Endometrium (tissue), 2 donors: ENCODE results near the gene NRG3.

Source experiments
- FAIRE-seq: peaks from 2 replicates; lab custom pipeline; 2012; peaks lifted over from hg19 to GRCh38; lab: Jason Lieb, UNC
- donor health status: control.
- donor health status: control.

NRG3 gene

DNA sequence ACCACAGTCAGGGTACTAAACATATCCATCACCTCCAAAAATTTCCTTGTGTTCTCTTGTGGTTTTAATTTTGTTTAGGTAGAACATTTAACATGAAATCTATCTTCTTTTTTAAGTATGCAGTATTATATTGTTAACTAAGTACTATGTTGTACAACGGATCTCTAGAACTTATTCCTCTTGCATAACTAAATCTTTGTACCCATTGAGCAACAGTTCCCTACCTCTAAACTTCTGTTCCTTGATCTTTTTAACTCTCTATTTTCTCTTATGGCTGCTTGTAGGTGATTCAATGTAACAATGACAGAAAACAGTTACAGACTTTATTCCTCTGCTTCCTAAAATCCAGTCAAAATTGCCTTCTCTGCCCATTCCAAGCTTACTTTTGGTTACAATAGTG, 9.9 kb downstream of the NRG3 start:
- no peak for FAIRE-seq

DNA sequence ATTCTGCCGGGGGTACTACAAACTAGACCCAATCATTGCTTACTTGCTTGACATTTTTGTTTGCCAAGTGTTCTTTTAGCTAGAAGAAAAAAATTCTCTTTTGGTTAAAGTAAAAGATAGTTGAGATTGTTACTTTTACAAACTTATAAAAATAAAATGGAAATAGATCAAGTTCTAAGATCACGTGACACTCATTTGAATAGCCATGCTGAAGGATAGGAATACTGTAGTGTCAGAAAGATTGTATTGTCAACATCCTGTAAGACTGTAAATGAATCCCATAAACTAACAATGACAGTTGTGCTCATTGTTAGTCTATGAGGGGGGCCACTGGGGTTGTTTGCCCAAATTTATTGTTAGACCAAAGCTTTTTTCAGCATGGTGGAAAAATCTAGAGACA, 10.5 kb downstream of the NRG3 start:
- FAIRE-seq: no peak

DNA sequence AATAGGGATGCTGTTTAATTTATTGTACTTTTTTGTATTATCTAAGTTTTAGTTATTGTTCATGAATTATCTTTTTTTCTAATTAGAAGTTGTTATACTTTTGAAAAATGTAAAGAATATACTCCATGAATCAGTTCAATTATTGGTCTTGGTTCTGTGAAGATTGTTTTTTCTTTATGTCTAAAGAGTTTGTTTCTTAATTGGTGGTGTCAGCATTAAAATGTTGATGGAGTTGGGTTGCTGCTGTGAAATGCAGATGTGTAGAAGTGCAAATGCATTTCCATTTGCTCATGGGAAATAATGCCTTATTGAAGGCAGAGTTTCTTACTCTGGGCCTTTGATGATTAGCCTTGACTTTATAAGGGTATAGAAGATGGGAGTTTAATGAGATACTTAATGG, 11.9 kb downstream of the NRG3 start:
- FAIRE-seq: peak; percentile 29

DNA sequence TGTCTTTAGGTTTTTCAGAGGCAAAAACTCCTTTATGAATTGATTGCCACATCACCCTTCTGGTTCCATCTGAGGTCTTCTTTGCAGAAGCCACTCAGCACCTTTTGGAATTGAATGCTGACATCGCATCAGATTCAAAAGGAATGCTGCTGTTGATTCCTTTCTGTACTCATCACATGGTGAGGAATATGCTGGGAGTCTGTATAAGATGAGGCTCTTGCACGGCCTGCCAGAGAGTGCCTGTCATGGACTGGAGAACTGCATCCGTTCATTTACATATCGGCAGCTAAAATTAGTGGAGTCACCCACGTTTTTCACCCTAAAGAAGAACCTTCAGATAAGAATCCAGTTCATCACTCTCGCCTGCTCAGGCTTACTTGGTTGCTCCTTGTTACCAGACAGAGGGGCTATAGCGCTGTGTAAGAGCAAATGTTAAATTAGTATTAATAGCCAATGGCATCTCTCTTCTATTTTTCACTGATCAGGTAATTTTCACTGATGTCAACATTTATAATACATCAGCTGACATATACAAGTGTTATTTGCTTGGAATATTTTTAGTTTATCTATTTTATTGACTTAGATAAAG, 14.3 kb downstream of the NRG3 start:
- no peak for FAIRE-seq

DNA sequence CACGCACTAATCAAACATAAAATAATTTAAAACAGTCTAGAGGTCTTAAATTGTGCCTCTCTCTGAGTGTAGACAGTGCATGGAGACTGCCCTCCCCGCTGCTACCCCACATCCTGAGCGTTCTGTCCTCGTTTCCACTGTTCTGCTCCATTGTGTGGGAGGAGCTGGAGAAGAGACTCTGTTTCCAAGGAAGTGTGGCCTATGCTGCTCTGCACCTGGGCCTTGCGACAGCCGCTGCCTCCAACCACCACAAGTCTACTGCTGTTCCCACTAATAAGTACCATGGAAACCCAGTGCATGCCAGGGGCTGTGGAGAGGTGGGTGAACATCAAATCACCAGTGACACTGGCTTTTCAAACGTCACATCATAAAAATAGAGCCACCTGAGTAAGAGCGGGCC, 19.6 kb downstream of the NRG3 start:
- no peak for FAIRE-seq

DNA sequence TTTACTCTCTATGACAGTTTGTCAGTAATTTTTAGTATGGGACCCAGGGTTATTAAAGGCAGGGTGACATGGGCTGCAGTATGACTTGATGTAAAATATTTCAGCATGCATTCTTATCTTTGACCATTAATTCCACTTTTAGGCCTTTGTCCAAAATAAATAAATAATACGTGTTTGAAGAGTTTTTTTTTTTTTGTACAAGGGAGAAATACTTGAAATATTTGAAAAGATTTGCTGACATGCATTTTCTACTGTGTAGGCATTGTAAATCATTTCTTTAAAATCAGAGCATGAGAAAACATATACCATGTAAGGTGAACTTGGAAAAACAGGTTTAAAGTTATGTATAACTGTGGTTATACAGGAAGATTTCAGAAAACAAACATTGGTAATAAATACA, 23.5 kb downstream of the NRG3 start:
- FAIRE-seq: no peak

DNA sequence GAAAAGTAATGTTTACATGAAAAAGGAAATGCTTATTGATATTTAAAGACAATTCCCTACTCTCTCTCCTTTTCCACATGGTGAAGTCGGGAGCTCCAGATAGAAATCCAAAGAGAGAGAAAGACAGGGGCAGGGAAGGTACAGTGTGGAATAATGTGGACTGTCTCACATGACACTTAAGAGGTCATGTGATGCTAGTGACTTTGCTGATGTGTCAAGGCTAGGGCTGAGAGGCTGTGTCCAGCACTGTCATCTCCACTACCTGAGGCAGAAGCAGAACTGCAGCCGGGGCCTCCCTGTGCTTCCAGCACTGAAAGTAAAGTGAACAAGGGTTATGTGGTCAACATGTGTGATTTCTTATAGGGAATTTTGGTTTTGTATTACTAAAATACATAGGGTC, 26.0 kb downstream of the NRG3 start:
- no peak for FAIRE-seq

DNA sequence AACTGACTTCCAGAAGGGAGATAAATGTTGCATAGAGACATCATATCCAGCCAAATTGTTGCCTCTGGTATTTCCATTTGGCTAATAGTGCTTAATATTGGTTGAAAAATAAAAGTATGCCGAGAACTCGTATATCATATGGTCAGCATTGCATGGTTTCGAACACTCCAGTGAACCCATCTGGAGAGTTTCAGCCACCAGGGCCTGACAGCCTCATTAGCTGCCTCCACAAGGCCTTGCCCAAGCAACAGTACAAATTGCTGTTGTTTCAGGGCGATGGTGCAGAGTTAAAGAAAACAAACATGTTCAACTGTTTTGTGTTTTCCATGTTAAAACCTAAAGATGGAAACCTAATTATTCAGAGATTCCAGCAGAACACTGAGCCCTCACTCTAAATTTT, 28.5 kb downstream of the NRG3 start:
- no peak for FAIRE-seq

DNA sequence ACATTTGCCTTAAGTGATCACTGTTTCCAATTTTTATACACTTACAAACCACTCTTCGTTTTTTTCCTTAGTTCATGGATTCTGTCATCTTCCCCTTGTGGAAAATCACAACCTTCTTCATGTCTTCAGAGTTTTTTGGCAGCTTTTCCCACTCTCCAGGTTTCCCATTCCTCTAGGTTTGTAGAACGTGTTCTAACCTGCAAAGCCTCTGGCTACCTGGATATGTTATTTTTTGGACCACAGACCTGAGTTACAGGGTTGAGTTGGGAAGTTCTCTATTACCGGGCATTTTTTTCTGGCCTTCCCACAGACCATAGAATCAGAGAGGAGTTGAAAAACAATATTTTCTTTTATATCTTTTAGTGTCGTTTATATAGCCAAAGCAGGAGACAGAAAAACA, 30.2 kb downstream of the NRG3 start:
- no peak for FAIRE-seq

DNA sequence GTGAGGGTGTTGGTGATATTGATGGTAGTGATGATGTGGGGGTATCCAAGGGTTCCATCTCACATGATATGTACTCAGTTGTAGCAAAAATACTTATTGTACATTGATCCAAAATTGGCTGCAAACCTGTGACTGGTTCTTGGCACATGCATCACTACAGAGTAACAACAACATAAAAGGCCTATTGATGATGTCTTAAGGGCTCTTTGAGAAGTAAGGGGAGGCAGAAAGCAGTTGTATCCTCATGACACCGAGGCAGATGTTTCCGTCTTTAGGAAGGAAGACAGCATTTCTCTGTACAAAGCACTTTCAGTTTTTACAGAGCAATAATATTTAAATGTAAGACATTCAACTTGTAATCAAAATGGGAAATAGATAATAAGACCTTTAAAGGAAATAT, 34.5 kb downstream of the NRG3 start:
- FAIRE-seq: no peak

DNA sequence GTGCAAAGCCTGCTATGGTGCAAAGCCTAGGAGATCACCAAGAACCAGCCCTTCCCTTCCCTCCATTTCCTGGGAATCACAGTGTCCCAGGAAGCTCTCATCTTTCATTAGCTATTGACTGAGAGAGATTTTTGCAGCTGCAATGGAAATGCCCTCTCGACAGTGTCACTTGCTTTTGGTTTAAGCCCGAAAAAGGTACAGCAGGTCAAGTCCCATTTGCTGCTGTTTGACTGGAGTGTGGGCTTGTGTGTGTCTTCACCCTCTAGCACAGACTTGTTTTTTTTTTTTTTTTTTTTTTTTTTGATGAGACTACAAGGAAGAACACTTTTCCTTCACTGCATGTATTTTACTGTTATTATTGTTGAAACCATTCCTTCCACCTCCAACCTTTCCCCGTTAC, 36.3 kb downstream of the NRG3 start:
- FAIRE-seq: no peak

DNA sequence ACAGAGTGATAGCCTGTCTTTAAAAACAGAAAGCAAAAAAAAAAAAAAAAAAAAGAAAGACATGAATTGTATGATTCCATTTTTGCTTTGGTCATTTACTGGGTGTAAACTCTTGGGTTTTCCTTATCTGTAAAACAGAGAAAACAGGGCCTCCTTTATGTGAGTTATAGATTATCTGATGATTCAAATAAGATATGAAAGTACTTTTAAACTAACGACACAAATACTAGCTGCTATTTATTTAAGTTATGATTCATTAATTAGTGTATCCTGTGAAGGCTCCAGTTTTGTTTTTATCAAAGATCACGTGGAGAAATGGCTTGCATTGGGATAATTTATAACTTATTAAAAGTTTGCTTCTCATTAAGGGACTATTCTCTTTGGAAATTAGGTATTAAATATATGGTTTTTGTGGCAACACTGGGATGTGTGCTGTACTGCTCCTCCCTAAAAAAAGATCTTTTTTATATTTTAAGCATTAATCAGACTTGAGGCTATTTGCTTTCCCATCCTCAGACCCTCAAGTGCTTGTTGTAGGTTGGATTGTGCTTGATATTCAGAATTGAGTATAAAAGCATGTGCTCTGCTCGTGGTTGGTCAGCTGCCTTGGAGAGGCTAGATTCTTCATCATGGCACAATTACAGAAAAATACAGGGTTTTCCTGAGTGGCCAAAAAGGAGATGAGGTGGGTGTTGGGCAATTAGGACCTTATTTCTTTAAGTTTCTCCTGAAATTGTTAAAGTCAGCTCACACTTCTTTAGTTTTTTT, 39.9 kb downstream of the NRG3 start:
- no peak for FAIRE-seq

DNA sequence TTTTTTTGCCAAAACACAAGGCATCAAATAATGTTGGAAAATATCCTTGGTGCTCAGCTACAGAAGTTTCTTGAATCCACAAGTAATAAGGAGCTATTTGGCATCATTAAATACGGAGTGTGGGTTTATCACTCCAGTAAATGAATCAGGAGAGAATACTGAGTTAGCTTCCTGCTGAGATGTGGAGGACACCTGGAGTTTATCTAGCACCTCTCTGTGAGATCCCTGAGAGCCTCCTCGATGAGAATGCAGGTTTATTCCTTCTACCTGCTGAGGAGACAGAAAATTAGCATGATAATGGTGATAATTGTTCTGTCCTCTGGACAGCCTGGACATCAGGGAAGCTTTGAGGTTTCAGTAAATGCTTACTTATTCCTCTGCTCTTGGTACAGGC, 40.5 kb downstream of the NRG3 start:
- no peak for FAIRE-seq

DNA sequence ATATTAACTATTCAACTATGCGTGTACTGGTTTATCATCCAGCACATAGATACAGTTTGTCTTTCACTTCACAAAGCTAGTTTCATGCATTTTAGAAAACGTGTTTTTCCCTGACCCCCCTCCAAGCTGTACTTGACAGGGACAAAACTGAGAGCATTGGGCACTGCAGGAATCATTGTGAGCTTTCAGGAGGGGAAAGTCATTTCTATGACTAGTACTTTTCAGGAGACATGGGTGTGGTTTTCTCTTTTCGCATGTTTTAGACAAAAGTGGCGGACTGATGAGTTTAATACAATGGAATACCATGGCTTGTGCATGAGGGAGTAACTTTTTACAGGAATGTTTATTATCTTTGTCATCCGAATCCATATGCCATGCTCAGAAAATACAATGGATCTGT, 42.7 kb downstream of the NRG3 start:
- FAIRE-seq: no peak

DNA sequence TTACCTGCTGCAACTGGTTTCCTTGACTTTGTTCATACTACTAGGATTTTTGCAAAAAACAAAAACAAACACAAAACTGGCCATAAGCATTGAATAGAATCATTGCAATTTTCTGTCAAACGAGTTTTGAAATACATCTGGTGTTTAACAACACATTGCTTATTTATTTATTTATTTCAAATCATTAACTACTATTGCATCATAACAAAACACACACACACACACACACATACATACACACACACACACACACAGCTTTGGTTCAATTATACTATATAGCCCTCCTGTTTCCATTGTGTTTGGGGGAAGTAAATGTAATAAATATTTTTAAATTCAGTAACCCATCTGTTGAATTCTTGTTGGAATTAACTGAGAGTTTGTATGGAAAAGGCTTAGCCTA, 43.8 kb downstream of the NRG3 start:
- FAIRE-seq: no peak

DNA sequence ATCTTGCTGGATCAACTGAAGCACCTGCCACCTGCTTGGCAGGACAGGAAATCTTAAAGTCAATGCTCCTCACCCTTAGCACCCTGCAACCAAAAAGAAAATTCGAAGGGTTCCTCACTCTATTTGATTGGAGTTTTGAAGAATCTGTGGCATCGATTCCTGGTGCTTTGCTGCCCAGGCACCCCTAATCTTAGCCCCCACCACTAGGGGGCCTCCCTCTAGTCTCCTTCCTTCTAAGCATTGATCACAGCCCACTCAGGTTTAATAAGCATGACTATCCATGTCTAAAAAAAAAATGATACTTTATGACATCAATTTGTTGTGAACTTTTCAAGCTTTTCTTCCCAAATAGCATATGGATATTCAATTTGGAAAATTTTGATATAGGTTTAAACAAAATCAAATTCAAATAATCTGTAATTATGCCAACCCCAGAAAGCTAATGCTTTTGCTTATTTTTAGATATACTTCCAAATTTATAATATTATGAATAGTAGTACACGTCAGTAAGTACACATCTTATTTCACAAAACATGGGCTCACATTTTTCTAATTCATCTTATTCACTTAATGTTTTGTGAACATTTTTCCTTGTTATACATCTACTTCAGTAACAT, 45.3 kb downstream of the NRG3 start:
- FAIRE-seq: no peak

DNA sequence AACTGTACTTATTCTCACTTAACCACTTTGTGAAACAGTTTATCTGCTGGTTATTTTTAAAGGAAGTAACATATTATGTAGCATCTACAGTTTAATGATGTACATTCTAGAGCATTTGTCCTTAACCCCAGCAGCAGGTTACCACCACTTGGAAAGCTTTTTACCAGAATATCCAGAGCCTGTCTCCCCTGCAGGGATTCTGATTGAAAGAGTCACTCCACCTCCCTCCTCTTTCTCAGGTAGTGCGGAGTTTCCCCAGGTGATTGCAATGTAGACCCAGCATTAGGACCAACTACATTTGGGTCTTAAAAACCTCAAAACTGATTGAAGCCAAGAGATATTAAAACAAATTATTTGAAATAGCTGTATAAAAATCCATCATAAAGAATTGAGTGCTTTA, 53.1 kb downstream of the NRG3 start:
- FAIRE-seq: no peak

DNA sequence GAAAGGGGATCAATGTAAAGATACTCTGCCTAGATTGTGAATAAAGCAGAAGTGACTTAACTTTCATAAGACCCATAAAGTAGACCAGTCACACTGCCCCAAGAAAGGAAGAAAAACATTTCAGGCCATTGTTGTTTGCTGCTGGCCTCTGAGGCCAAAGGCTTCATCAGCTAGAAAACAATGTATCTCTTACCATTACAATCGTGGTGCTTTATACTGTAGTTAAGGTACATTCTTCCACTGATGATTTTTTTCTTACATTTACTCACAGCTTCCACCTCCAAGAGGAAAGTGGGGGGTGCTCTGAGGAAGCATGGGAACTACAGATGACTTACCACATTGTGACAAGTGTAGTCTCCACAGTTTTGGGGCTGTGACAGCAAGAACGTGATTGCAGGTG, 68.6 kb downstream of the NRG3 start:
- no peak for FAIRE-seq

DNA sequence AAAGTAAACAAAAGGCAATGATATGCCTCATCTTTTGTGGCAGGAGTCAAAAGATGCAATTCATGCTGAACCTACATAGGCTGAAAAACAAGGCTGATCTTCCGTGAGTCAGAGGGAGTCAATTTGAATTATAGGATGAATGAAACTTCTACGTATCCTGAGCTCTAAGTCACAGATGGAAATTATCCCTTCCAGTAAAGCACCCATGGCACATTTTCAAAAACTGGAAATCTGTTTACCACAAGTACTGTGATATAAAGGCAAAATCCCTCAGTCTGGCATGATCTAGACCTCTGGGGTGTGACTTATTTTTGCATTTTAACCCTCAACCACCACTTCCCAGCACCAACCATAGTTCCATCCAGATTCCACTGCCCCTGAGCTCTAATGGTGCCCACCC, 69.6 kb downstream of the NRG3 start:
- FAIRE-seq: no peak

DNA sequence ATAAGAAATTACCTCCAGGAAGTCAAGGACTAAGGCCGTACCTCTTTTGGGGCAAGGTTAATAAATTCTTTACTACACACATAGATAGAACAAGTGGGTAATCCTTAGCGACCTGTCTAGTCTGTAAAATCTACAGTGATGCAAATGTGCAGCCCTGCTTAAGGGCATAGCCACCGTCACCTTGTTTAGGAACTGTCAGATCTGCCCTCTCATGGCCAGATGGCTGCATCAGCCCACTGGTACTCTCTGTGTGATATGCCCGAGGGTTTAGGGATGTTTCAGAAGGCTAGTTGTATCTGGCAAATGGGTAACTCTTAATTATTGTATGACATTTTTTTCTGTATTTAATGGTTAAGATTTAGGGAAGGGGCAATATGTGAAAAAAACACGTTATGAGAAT, 74.3 kb downstream of the NRG3 start:
- no peak for FAIRE-seq

DNA sequence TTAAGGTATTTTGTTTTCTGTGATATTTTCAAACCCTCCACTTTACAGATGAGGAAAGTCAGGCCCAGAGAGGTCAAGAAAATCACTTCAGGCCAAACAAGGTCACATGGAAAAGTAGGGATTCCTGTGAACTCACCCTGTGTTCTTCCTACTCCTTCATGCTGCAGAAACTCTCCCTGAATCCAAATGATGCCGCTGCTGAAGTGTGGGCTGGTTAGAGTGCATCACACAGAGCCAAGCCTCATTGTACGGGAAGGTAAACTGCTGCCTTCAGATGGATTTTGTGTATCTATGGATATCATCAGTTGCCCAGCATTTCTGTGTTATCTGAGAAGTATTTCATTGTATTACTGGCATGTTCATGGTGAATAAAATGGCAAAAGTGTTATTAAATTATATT, 75.4 kb downstream of the NRG3 start:
- FAIRE-seq: no peak

DNA sequence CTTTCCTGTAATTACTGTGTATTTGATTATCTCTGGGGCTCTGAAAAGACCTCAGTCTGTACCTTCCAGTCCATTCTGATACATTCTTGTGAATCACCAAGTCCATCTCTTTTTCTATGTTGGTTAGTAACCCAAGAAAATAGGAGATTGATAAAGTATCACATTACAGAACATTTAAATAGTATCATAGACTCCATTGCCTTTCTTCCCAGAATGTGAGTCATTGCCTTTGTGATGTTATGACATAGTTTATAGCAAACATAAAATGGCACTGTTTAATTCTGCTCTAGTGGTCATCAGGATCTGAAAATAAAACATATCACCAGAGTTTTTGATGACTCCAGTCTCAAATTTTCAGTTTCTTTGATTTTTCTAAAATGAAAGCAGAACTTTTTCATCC, 78.4 kb downstream of the NRG3 start:
- FAIRE-seq: peak; percentile 69

DNA sequence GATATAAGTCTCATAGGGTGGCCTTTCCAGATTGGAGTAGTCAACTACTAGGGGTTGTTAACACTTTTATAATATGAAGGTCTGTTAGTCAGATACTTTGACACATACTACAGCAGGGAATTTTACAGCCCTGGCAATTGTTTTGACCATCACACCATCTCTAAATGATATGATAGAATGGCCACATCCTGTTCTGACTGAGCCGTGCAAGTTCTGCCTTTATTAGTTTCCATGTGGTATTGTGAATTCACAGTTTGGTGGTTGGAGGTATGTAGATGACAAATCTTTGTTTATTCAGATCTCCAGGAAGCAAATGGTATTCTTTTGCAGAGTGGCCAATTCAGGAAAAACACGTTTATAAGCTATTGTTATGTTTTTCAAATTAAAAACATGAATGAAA, 83.0 kb downstream of the NRG3 start:
- no peak for FAIRE-seq

DNA sequence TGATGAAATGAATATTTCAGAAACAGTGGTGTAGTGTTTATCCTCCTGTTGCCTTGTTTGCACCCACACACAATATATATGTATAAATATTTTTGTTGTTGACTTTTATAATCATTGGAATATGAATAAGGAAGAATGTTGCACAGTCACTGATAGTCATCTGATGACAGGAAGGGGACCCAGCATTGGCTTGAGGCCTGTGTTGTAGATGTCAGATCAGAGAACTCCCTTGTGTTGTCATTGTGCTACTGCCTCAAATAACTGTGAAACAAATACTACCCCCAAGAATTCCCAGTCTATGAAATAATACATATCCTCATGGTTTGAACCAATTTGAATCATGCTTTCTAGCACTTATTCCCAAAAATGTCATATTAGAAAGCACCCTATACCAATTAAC, 84.0 kb downstream of the NRG3 start:
- FAIRE-seq: no peak
